ENCODE measurements around the gene FURIN. TPM values are rescaled to one million over a fixed set of nuclear protein-coding genes. Genes with fewer than 3 reads are reported as not detected.
A peak's percentile ranks its signal among the peaks of the same experiment; 100 is the strongest.

The FURIN gene
- total RNA-seq, 1 donor from 2014 or later: 47.6 TPM

GRCh38 chr15:90860942-90861675, 7.3 kb upstream of the FURIN start:
- Histone ChIP-seq H3K4me1 (no peaks in the 10 kb centered on the region), H3K27ac (no peak overlapping the region), H3K36me3 (no peaks in the 10 kb centered on the region), H3K9me3 (no peaks in the 10 kb centered on the region), H3K4me3 (no peak overlapping the region), H3K27me3 (no peaks in the 10 kb centered on the region)
- intact Hi-C loops (cut with DNase I): no loop called here
- TF ChIP-seq POLR2A (IDR thresholded peaks at IDR 0.05): no peak
- TF ChIP-seq CTCF (IDR thresholded peaks at IDR 0.05): no peak
- peak in 1 of 2 donors; percentile 39 for TF ChIP-seq POLR2AphosphoS5 (IDR thresholded peaks at IDR 0.05; ENCODE audit: insufficient read depth in 1 of 2, low read depth in 1 of 2)
- DNase-seq (ENCODE audit: extremely low spot score in 2 of 2): no peak

GRCh38 chr15:90862487-90862886, 5.9 kb upstream of the FURIN start:
- TF ChIP-seq CTCF (IDR thresholded peaks at IDR 0.05): no peak
- no peak for TF ChIP-seq POLR2AphosphoS5 (IDR thresholded peaks at IDR 0.05; ENCODE audit: insufficient read depth in 1 of 2, low read depth in 1 of 2)

GRCh38 chr15:90862964-90863778, 5.2 kb upstream of the FURIN start:
- Histone ChIP-seq H3K9me3 (no peaks in the 10 kb centered on the region), H3K27ac (no peak overlapping the region), H3K36me3 (no peaks in the 10 kb centered on the region), H3K4me3 (no peak overlapping the region), H3K27me3 (no peaks in the 10 kb centered on the region), H3K4me1 (peaks cover 5% of the 10 kb centered on the region)
- TF ChIP-seq POLR2AphosphoS5 (IDR thresholded peaks at IDR 0.05; ENCODE audit: insufficient read depth in 1 of 2, low read depth in 1 of 2) (no peak), CTCF (IDR thresholded peaks at IDR 0.05) (no peak), POLR2A (IDR thresholded peaks at IDR 0.05) (no peak)
- DNase-seq (ENCODE audit: extremely low spot score in 2 of 2): no peak
- intact Hi-C loops (cut with DNase I): no loop called here

More at GRCh38 chr15:90862487-90862886, 5.9 kb upstream of the FURIN start:
- Histone ChIP-seq H3K4me1 (no peaks in the 10 kb centered on the region), H3K9me3 (no peaks in the 10 kb centered on the region), H3K4me3 (no peak overlapping the region), H3K27ac (no peak overlapping the region), H3K36me3 (no peaks in the 10 kb centered on the region), H3K27me3 (no peaks in the 10 kb centered on the region)
- DNase-seq (ENCODE audit: extremely low spot score in 2 of 2): no peak
- intact Hi-C loops (cut with DNase I): no loop called here

GRCh38 chr15:90863987-90864386, 4.4 kb upstream of the FURIN start:
- Histone ChIP-seq H3K4me3 (no peak overlapping the region), H3K27me3 (no peaks in the 10 kb centered on the region), H3K27ac (no peak overlapping the region), H3K9me3 (no peaks in the 10 kb centered on the region), H3K4me1 (peaks cover 12% of the 10 kb centered on the region), H3K36me3 (no peaks in the 10 kb centered on the region)
- intact Hi-C loops (cut with DNase I): loop anchor here (2.0 kb wide), 1 partner anchor 63 kb away; no protein-coding TSS in a partner anchor
- no peak for DNase-seq (ENCODE audit: extremely low spot score in 2 of 2)
- TF ChIP-seq POLR2A (IDR thresholded peaks at IDR 0.05): no peak
- no peak for TF ChIP-seq POLR2AphosphoS5 (IDR thresholded peaks at IDR 0.05; ENCODE audit: insufficient read depth in 1 of 2, low read depth in 1 of 2)
- TF ChIP-seq CTCF (IDR thresholded peaks at IDR 0.05): no peak

Measured in vagina (tissue), 2 donors.